ENCODE data around the gene RIN1. TPM values are rescaled to one million over a fixed set of nuclear protein-coding genes. Genes with fewer than 3 reads are reported as not detected.

RIN1 gene
- polyA plus RNA-seq, 1 of the 3 experiments (the other 2 are of a cell fraction) = 16.9 TPM

- TF ChIP-seq TAF1 (IDR thresholded peaks at IDR 0.05; ENCODE audit: borderline replicate concordance, low read depth, low read length) (no peak), JUND (IDR thresholded peaks at IDR 0.05) (no peak), GATA2 (CRISPR knock-in tag; IDR thresholded peaks at IDR 0.05) (peak; percentile 37; the same call in 1 of the 2 replicates), USF1 (IDR thresholded peaks at IDR 0.05; ENCODE audit: borderline replicate concordance, low read depth) (no peak), FOXM1 (IDR thresholded peaks at IDR 0.05; ENCODE audit: low read depth) (no peak), GABPA (IDR thresholded peaks at IDR 0.05; ENCODE audit: low read depth) (no peak), NRF1 (IDR thresholded peaks at IDR 0.05; ENCODE audit: low read depth, low read length) (peak; percentile 26; the same call in 1 of the 2 replicates), RCOR1 (IDR thresholded peaks at IDR 0.05; ENCODE audit: low read length) (no peak), POLR2AphosphoS5 (IDR thresholded peaks at IDR 0.05; ENCODE audit: low read depth, low read length) (0 out of 2 replicates have a peak, but pooled peaks have one; percentile 21), USF2 (IDR thresholded peaks at IDR 0.05; ENCODE audit: borderline replicate concordance, low read depth, low read length) (no peak), CHD2 (IDR thresholded peaks at IDR 0.05; ENCODE audit: low read length, partially characterized antibody) (no peak), FOXJ3 (CRISPR knock-in tag; IDR thresholded peaks at IDR 0.05) (no peak), ZBTB33 (IDR thresholded peaks at IDR 0.05; ENCODE audit: borderline replicate concordance, low read depth) (no peak), YY1 (IDR thresholded peaks at IDR 0.05; ENCODE audit: low read depth) (no peak), TCF12 (IDR thresholded peaks at IDR 0.05) (no peak), IRF3 (IDR thresholded peaks at IDR 0.05; ENCODE audit: low read depth, low read length) (no peak), MEF2A (IDR thresholded peaks at IDR 0.05; ENCODE audit: borderline replicate concordance, low read depth) (no peak)
Observed at GRCh38 chr11:66311965-66312548, 24.2 kb downstream of the RIN1 start (continued).

Measured in SK-N-SH (cell line).